Sciatic nerve (tissue), 2 donors: ENCODE measurements around the gene HNRNPC. TPM values are rescaled to one million over a fixed set of nuclear protein-coding genes. Genes with fewer than 3 reads are reported as not detected.
"Not testable (repeated sequence)": the region's sequence is repeated elsewhere in the genome, so short reads cannot be mapped to it uniquely, and the experiment has no call there.

Experiments
- ATAC-seq: fragments of 200-7000 bp; cut with Tn5 transposase; one replicate; pipeline ENCODE4 v1.9.1; 2020; ENCODE audit warnings: mild to moderate bottlenecking, moderate library complexity
- DNase-seq: peaks from one replicate; pipeline ENCODE4 v3.0.0-alpha.2; 2020; ENCODE audit warnings: low spot score
- intact Hi-C: fragments of 100-400 bp; cut with DNase I; formaldehyde crosslinking; loops from one replicate; pipeline ENCODE4 v1.14.2; 2022
- total RNA-seq: library from RNA; stranded (reverse); fragmentation: NEBNext Ultra II Directional; extraction: Animal tissue kit (Norgen Biotek cat#: 25700); gene quantifications from one replicate; pipeline ENCODE4 v1.2.1, GENCODE V29; 2021
- donor health status: DM: no; HTN: no; CAD: no.
- donor health status: DM: no; HTN: no; CAD: no.

HNRNPC gene
- total RNA-seq, 1 donor from 2014 or later = 395 TPM

DNA sequence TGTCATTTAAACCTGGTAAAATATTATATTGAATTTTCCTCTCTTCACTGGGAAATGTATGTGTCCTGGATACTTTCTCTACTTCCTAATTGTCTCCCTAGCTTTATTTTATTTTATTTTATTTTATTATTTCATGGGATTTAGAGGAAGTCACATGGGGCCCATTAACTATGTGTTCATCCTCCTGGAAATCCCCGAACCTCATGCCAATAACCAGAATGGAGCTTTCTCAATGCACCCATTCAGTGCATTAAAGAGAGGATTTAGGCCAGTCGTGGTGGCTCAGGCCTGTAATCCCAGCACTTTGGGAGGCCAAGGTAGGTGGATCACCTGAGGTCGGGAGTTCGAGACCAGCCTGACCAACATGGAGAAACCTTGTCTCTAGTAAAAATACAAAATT, 9.4 kb upstream of the HNRNPC start:
- ATAC-seq (no peak), DNase-seq (no peak)
- intact Hi-C loops = no loop called here

GRCh38 chr14:21275261-21275858, 6.1 kb upstream of the HNRNPC start:
- ATAC-seq = no peak
- intact Hi-C loops = no loop called here
- no peak for DNase-seq

- intact Hi-C loops, DNase-seq, ATAC-seq: not testable (repeated sequence)
Measured at GRCh38 chr14:21272661-21273060, 3.4 kb upstream of the HNRNPC start.

DNA sequence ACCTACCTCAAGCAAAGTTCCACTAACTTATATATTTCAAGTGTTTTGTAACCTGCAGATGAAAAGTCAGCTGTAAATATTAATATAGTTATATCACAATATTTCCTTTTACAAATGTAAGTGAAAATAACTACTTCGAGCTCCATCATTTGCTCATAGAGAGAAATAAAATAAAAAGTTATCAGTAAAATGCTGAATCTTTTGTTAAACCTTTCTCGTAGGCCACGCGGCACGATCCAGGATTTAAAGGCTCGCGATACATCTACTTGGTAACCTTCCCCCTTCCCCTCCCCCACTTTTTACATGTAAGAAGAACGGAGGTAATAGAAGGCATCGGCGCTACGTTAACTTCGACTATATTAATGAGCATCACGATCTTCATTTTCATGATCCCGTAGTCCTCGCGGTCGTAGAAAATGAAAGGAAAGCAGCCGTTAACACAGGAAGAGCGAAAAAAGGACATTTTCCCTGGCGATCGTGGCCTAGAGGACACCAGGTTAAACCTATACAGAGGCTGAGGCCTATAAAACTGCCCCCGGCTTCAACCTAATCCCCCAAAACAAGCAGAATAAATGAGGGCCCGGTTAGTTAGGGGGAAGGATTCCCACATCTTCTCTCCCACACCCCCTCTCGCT, 508 bp downstream of the HNRNPC start:
- intact Hi-C loops = no loop called here
- ATAC-seq (no peak), DNase-seq (no peak)

GRCh38 chr14:21267886-21268616, 1.2 kb downstream of the HNRNPC start:
- intact Hi-C loops = no loop called here
- ATAC-seq = no peak
- DNase-seq = no peak

DNA sequence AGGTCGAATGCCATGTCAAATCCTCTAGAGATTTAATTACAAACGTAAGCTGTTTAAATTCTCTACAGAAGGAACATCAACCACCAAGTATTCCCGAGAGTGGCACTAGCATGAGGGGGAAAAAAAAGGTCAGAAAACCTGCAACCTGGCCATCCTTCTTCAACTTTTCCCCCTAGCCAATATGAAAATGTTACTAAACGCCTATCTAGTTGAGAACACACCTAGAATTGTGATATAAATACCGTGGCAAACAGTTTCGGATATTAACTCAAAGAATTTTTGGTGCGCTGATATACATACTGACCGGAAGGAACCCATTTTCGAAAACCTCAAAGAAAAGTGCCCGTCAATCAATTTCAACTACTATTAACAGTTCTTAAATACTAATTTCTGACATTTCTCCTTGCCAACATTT, 1.8 kb downstream of the HNRNPC start:
- ATAC-seq (no peak), DNase-seq (no peak)
- intact Hi-C loops = no loop called here

DNA sequence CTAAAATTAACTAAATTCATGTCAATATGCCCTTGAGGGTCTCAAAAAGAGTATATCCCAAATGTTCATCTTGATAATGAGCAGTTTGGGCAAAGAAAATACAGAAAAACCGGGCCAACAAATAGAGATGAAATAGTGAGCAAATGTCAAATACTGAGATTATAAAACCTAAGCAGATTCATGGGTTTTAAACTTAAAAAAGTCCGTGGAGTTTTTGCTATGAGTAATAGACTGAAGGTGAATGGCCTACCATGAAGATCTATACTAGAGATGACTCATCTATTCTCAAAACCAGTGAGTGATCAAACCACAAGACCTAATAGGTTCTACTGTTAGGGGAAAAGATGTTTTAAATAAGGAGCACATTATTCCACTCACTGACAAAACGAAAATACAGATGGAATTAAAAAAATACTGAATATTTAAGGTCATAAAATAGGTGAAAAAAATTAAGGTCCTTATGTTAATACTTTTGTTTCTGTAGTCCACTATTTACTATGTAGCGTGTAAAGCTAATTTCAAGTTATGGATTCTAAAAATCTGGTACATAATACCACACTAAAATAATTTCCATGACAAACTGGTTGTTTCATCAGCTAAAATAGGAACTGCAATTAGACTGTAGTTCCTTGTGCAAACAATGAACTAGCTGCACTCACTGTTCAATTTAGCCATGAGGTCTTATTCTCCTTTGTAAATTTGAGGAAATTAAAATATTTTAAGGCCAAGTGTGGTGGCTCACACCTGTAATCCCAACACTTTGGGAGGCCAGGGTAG, 5.0 kb downstream of the HNRNPC start:
- ATAC-seq (no peak), DNase-seq (no peak)
- intact Hi-C loops = no loop called here

GRCh38 chr14:21263284-21264024, 5.8 kb downstream of the HNRNPC start:
- intact Hi-C loops = no loop called here
- DNase-seq = no peak
- ATAC-seq = no peak

GRCh38 chr14:21262410-21262809, 6.8 kb downstream of the HNRNPC start:
- ATAC-seq (no peak), DNase-seq (no peak)
- intact Hi-C loops = no loop called here

DNA sequence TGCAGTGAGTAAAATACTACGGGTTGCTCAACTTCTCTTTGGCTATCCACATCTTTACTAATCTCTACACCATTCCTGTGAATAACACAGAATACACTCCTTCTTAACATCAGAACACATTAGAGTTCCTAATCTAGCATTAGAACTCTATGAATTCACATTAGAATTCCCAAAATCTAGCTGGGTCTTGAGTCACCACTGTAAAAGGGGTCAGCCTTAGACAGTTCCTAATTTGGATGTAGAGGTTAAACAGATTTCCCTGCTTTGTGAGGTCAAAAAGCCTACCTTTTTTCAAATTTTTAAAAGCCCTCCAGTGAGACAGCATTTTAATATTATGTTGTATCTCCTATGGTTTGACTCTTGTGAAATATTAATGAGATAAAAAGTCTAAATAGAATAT, 7.4 kb downstream of the HNRNPC start:
- ATAC-seq = no peak
- intact Hi-C loops = no loop called here
- no peak for DNase-seq

DNA sequence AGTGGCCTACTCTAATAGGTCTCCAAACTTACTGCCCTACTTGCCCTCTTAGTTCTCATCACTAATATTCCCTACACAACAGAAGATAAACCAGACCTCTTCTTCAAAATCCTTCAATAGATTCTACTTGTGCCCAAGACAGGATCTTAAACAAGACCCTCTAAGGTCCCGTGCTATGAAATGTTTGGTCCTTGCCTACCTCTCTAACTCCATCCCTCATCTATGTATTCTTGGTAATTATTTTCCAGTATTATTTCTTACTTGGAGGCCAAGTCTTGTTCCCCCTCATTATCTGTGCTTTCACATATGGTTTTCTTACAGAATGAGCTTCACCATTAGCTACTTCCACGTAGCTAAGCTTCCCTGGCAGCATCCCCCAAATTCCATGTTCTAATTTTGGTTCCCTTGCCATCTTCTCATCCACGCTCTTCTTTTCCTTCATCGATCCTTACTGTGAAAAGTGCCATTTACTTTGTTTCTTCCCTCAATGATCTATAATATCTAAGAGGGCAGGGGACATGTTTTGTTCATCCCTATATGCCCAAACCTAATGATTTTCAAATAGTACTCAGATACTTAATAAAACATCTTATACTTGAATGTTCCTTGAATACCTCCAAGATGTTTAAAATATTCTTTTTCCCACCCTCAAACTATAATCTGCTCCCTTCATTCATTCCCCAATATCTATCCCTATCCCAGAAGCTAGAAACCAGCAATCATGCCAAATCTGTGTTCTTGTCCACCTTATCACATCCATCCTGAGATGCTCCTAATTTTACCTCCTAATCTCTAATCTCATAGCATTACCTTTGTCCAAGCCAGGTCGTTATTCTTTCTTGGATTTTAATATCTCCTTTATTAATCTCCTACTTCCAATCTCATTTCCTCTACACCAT, 10.1 kb downstream of the HNRNPC start:
- no peak for ATAC-seq
- intact Hi-C loops = no loop called here
- no peak for DNase-seq

DNA sequence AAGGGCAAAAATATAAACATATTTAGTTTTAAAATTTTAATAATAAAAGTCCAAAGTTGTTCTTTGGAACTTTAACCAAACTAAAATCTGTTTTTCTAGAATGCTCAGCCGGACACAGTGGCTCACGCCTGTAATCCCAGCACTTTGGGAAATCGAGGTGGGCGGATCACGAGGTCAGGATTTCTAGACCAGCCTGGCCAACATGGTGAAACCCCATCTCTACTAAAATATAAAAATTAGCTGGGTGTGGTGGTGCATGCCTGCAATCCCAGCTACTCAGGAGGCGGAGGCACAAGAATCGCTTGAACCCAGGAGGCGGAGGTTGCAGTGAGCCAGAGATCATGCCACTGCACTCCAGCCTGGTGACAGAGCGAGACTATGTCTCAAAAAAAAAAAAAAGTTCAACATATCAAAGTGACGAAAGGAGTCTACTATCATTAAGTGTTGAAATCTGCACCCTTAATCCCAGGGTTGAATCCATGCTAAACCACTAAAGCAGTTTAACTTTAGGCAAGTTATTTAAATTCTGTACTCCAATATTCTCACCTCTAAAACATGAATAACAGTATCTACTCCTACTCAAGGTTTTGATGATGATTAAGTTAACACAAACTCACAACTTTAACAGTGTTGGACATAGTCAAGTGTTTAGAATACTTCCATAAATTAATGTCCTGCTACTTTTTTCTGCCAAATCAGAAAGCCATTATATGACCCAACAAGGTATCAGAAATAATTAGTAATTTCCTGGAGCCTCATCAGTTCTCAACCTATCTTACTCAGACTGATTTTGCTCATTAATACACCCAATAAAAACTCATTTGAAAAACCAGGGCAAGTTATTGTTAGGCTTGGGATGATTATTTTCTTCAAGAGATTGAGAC, 11.0 kb downstream of the HNRNPC start:
- intact Hi-C loops = no loop called here
- ATAC-seq (no peak), DNase-seq (no peak)

DNA sequence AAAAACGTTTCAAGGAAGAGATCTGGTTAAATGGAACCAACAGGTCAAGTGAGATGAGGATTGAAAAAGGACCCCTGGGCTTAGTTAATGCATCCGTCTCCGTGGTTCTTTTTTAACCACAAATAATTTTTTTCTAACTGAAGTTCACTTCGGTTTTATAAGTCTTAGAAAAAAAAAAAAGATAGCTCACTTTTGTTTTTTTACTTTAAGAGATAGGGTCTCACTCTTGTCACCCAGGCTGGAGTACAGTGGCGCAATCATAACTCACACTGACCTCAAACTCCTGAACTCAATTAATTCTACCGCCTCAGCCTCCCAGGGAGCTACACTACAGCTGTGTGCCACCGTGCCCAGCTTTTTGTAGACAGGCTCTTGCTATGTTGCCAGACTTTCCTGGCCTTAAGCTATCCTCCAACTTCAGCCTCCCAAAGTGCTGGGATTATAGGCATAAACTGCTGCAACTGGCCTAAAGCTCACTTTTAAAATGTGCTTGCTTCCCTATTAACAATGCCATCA, 11.8 kb downstream of the HNRNPC start:
- no peak for ATAC-seq
- DNase-seq = no peak
- intact Hi-C loops = no loop called here

GRCh38 chr14:21256539-21257393, 12.5 kb downstream of the HNRNPC start:
- no peak for DNase-seq
- intact Hi-C loops = no loop called here
- ATAC-seq = no peak

GRCh38 chr14:21256102-21256447, 13.2 kb downstream of the HNRNPC start:
- ATAC-seq, intact Hi-C loops, DNase-seq: not testable (repeated sequence)
